Measurements from ENCODE around the gene GCN1. TPM values are rescaled to one million over a fixed set of nuclear protein-coding genes. Genes with fewer than 3 reads are reported as not detected.

GCN1 gene
- polyA plus RNA-seq, 3 donors: 5.0 to 22.1 (median 8.3) TPM

DNA sequence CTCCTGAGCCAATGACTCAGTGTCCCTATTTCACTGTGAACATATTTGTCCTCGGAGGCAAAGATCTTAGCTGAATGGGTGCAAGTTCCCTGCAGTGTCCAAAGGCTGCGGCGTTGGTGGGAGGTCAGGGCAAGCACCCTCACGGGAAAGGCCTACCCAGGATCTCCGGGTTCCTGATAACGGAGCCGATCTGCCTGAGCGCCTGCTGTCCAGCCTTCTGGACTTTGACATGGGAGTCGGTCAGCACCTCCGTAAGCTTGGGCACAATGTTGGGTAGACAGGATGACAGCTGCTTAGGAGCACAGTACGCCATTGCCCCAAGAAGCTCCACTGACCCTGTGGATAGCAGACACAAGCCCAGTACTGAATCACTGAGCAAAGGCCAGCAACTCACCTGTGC lies 46.5 kb downstream of the GCN1 start:
- H3K9me3 ChIP-seq (replicated peaks in 1 of 2; ENCODE audit: control insufficient read depth in 1 of 2, insufficient read depth in 1 of 2, low read length in 2 of 2): no peaks in the 10 kb centered on the region
- peaks cover 83 to 94% of the 10 kb centered on the region in 2 donors for H3K36me3 Mint-ChIP-seq
- no peaks in the 10 kb centered on the region for H3K79me2 ChIP-seq (ENCODE audit: insufficient read depth, low read length)
- H3K4me3 Mint-ChIP-seq: no peak overlapping the region
- no peak for DNase-seq
- no peaks in the 10 kb centered on the region for H3K27me3 Mint-ChIP-seq (ENCODE audit: low read depth in 3 of 3)
- 100% methylated on average over 9 of the region's 11 CpGs for WGBS (ENCODE audit: insufficient coverage)
- H3K36me3 ChIP-seq (replicated peaks in 1 of 2; ENCODE audit: control insufficient read depth in 1 of 2, insufficient read depth in 2 of 2, low read length in 2 of 2): peaks cover 77 to 93% of the 10 kb centered on the region in 2 donors
- no peak overlapping the region for H3K4me3 ChIP-seq (replicated peaks in 1 of 3; ENCODE audit: low read depth in 2 of 3, low read length in 3 of 3)
- H3K27ac ChIP-seq (ENCODE audit: low read depth in 1 of 2, low read length in 2 of 2): no peak overlapping the region
- H4K20me1 ChIP-seq (ENCODE audit: insufficient read depth, low read length): no peaks in the 10 kb centered on the region
- intact Hi-C loops (cut with micrococcal nuclease): no loop called here
- H3K27ac Mint-ChIP-seq: peak overlapping the region in 1 of 7 donors; percentile 0
- H3K27me3 ChIP-seq (ENCODE audit: control insufficient read depth in 2 of 2, insufficient read depth in 2 of 2, low read length in 2 of 2): no peaks in the 10 kb centered on the region
- H3K4me2 ChIP-seq (replicated peaks; ENCODE audit: extremely low read depth, low read length, poor library complexity, severe bottlenecking): no peak overlapping the region
- no peaks in the 10 kb centered on the region for H3K9me3 Mint-ChIP-seq
- no peak overlapping the region for H2AFZ ChIP-seq (ENCODE audit: insufficient read depth, low read depth, low read length, poor library complexity, severe bottlenecking)
- no peaks in the 10 kb centered on the region for H3K4me1 ChIP-seq (ENCODE audit: control insufficient read depth in 1 of 2, insufficient read depth in 2 of 2, low read length in 2 of 2)
- no peak overlapping the region for H3K9ac ChIP-seq (ENCODE audit: insufficient read depth, low read length, poor library complexity, severe bottlenecking)
- no peaks in the 10 kb centered on the region for H3K4me1 Mint-ChIP-seq
- TF ChIP-seq, protein P1, sequence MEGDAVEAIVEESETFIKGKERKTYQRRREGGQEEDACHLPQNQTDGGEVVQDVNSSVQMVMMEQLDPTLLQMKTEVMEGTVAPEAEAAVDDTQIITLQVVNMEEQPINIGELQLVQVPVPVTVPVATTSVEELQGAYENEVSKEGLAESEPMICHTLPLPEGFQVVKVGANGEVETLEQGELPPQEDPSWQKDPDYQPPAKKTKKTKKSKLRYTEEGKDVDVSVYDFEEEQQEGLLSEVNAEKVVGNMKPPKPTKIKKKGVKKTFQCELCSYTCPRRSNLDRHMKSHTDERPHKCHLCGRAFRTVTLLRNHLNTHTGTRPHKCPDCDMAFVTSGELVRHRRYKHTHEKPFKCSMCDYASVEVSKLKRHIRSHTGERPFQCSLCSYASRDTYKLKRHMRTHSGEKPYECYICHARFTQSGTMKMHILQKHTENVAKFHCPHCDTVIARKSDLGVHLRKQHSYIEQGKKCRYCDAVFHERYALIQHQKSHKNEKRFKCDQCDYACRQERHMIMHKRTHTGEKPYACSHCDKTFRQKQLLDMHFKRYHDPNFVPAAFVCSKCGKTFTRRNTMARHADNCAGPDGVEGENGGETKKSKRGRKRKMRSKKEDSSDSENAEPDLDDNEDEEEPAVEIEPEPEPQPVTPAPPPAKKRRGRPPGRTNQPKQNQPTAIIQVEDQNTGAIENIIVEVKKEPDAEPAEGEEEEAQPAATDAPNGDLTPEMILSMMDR (IDR thresholded peaks at IDR 0.05): no peak

DNA sequence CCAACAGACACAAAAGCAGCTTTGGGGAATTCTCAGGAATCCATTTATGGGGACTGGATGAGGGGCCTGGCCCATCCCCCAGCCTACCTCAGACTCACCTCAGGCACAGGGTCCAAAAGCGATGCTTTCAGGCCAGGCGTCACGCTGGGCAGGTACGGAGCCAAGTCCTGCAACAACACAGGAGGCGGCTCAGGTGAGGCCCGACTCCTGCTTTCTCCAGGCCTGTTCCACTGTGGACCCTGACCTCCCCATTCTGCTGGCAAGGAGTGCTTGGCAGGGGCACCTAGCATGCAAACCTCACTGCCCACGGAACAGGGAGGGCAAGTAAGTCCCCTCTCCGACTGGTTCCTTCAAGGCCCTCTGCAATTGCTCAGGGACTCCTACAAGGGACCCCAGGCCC lies 49.4 kb downstream of the GCN1 start:
- Histone ChIP-seq H3K4me1 (ENCODE audit: control insufficient read depth in 1 of 2, insufficient read depth in 2 of 2, low read length in 2 of 2) (no peaks in the 10 kb centered on the region), H3K79me2 (ENCODE audit: insufficient read depth, low read length) (no peaks in the 10 kb centered on the region), H3K27me3 (ENCODE audit: control insufficient read depth in 2 of 2, insufficient read depth in 2 of 2, low read length in 2 of 2) (no peaks in the 10 kb centered on the region), H3K27ac (ENCODE audit: low read depth in 1 of 2, low read length in 2 of 2) (no peak overlapping the region), H3K4me2 (replicated peaks; ENCODE audit: extremely low read depth, low read length, poor library complexity, severe bottlenecking) (no peak overlapping the region), H4K20me1 (ENCODE audit: insufficient read depth, low read length) (no peaks in the 10 kb centered on the region), H3K9me3 (replicated peaks in 1 of 2; ENCODE audit: control insufficient read depth in 1 of 2, insufficient read depth in 1 of 2, low read length in 2 of 2) (no peaks in the 10 kb centered on the region), H3K36me3 (replicated peaks in 1 of 2; ENCODE audit: control insufficient read depth in 1 of 2, insufficient read depth in 2 of 2, low read length in 2 of 2) (peaks cover 89 to 99% of the 10 kb centered on the region in 2 donors), H3K4me3 (replicated peaks in 1 of 3; ENCODE audit: low read depth in 2 of 3, low read length in 3 of 3) (no peak overlapping the region), H3K9ac (ENCODE audit: insufficient read depth, low read length, poor library complexity, severe bottlenecking) (no peak overlapping the region), H2AFZ (ENCODE audit: insufficient read depth, low read depth, low read length, poor library complexity, severe bottlenecking) (no peak overlapping the region)
- H3K27ac Mint-ChIP-seq: no peak overlapping the region
- H3K9me3 Mint-ChIP-seq: peaks cover 0 to 2% (median 0%) of the 10 kb centered on the region in 7 donors
- no peak for DNase-seq
- H3K27me3 Mint-ChIP-seq (ENCODE audit: low read depth in 3 of 3): no peaks in the 10 kb centered on the region
- H3K4me3 Mint-ChIP-seq: no peak overlapping the region
- intact Hi-C loops (cut with micrococcal nuclease): no loop called here
- H3K36me3 Mint-ChIP-seq: peaks cover 90 to 98% of the 10 kb centered on the region in 2 donors
- TF ChIP-seq, protein P1 (IDR thresholded peaks at IDR 0.05): no peak
- 100% methylated on average over 8 of the region's 8 CpGs for WGBS (ENCODE audit: insufficient coverage)
- H3K4me1 Mint-ChIP-seq: no peaks in the 10 kb centered on the region
